GM21390 (cell line): ENCODE results near the gene EFHD1.
A peak's percentile ranks its signal among the peaks of the same experiment; 100 is the strongest.
"Not testable (repeated sequence)": the region's sequence is repeated elsewhere in the genome, so short reads cannot be mapped to it uniquely, and the experiment has no call there.

Experiments
- ATAC-seq: cut with Tn5 transposase; IDR thresholded peaks from one replicate; pipeline ENCODE4 v1.9.1; 2021; ENCODE audit not compliant: unreplicated experiment

Gene EFHD1

GRCh38 chr2:232689152-232689910 lies 55.9 kb downstream of the EFHD1 start:
- no peak for ATAC-seq

- not testable (repeated sequence) for ATAC-seq
These were observed 57.7 kb downstream of the EFHD1 start for GRCh38 chr2:232691117-232691516.

- ATAC-seq, result no peak
These were observed 59.9 kb downstream of the EFHD1 start for GRCh38 chr2:232693344-232693743.

- no peak for ATAC-seq
These were observed 63.2 kb downstream of the EFHD1 start for GRCh38 chr2:232696609-232697058.

GRCh38 chr2:232697059-232697806 lies 63.8 kb downstream of the EFHD1 start, which contains the start of gene GIGYF2:
Gene GIGYF2 (plus strand): TSS chr2:232697331. CDS start chr2:232735198, 37,867 bp downstream.
- peak; percentile 80 for ATAC-seq

- ATAC-seq, result no peak
These were observed 64.4 kb downstream of the EFHD1 start for GRCh38 chr2:232697807-232698110.

- ATAC-seq, result no peak
These were observed 65.2 kb downstream of the EFHD1 start for GRCh38 chr2:232698556-232699091.

- no peak for ATAC-seq
These were observed 65.7 kb downstream of the EFHD1 start for GRCh38 chr2:232699110-232699509.

GRCh38 chr2:232700154-232700553 lies 66.8 kb downstream of the EFHD1 start:
- no peak for ATAC-seq

- ATAC-seq, result no peak
These were observed 73.7 kb downstream of the EFHD1 start for GRCh38 chr2:232707076-232707475.

- no peak for ATAC-seq
These were observed 80.1 kb downstream of the EFHD1 start for GRCh38 chr2:232713505-232713904.

GRCh38 chr2:232714969-232715368 lies 81.6 kb downstream of the EFHD1 start:
- ATAC-seq, result no peak

GRCh38 chr2:232720056-232720455 lies 86.7 kb downstream of the EFHD1 start:
- ATAC-seq, result not testable (repeated sequence)

GRCh38 chr2:232721261-232721660 lies 87.9 kb downstream of the EFHD1 start:
- ATAC-seq, result no peak

- ATAC-seq, result no peak
These were observed 88.5 kb downstream of the EFHD1 start for GRCh38 chr2:232721882-232722281.

- ATAC-seq, result no peak
These were observed 89.6 kb downstream of the EFHD1 start for GRCh38 chr2:232723027-232723426.

GRCh38 chr2:232728785-232729184 lies 95.4 kb downstream of the EFHD1 start:
- no peak for ATAC-seq

GRCh38 chr2:232731470-232731869 lies 98.1 kb downstream of the EFHD1 start:
- no peak for ATAC-seq
